NCI-H2107 treated with DMSO at 0.1 percent for 48 hours (cell line): ENCODE data around the gene POM121L2.

Source experiments
- DNase-seq: peaks from one replicate; lab custom pipeline; 2025; ENCODE audit not compliant: unreplicated experiment; lab: John Stamatoyannopoulos, UW

The POM121L2 gene

GRCh38 chr6:27260836-27261375 lies 51.2 kb downstream of the POM121L2 start:
- no peak for DNase-seq

- no peak for DNase-seq
These were observed 51.7 kb downstream of the POM121L2 start for GRCh38 chr6:27260369-27260768.
